Activated CD4-positive, alpha-beta T cell treated with anti-CD3 and anti-CD28 coated beads, Interleukin-2, amount 10 ng/mL, durations not matched to agents 24 days and 14 days (primary cell): ENCODE results near the gene WDR74. TPM values are rescaled to one million over a fixed set of nuclear protein-coding genes. Genes with fewer than 3 reads are reported as not detected.

ENCODE experiments used
- DNase-seq: peaks from one replicate; pipeline ENCODE4 v3.0.0; 2022
- H3K27ac Mint-ChIP-seq: one replicate; pipeline ENCODE4 v1.8.0; 2022; ENCODE audit warnings: mild to moderate bottlenecking, mixed read lengths
- H3K27me3 Mint-ChIP-seq: one replicate; pipeline ENCODE4 v1.8.0; 2022; ENCODE audit warnings: mixed read lengths
- H3K36me3 Mint-ChIP-seq: one replicate; pipeline ENCODE4 v1.8.0; 2022; ENCODE audit warnings: low read depth, mild to moderate bottlenecking, mixed read lengths
- H3K4me1 Mint-ChIP-seq: one replicate; pipeline ENCODE4 v1.8.0; 2021; ENCODE audit warnings: mixed read lengths
- H3K4me3 Mint-ChIP-seq: one replicate; pipeline ENCODE4 v1.8.0; 2022; ENCODE audit warnings: mild to moderate bottlenecking, moderate library complexity, mixed read lengths
- H3K9me3 Mint-ChIP-seq: one replicate; pipeline ENCODE4 v1.8.0; 2021; ENCODE audit warnings: mixed read lengths
- intact Hi-C: fragments of 100-400 bp; cut with micrococcal nuclease; formaldehyde crosslinking; loops from one replicate; pipeline ENCODE4 v1.15.1; 2023
- total RNA-seq: library from RNA; stranded (reverse); gene quantifications from 2 replicates; pipeline ENCODE4 v1.2.3, GENCODE V29; 2022

The WDR74 gene
- total RNA-seq, 1 donor from 2014 or later = 145 TPM

- Mint-ChIP-seq H3K4me3 (no peak overlapping the region), H3K27ac (no peak overlapping the region), H3K36me3 (peaks cover 9% of the 10 kb centered on the region), H3K9me3 (no peaks in the 10 kb centered on the region), H3K4me1 (peaks cover 6% of the 10 kb centered on the region), H3K27me3 (no peaks in the 10 kb centered on the region)
- intact Hi-C loops = no loop called here
- no peak for DNase-seq
Observed at GRCh38 chr11:62810748-62811147, 28.6 kb downstream of the WDR74 start.

- H3K9me3 Mint-ChIP-seq = no peaks in the 10 kb centered on the region
- H3K27ac Mint-ChIP-seq = peak overlapping the region; percentile 76
- no peaks in the 10 kb centered on the region for H3K27me3 Mint-ChIP-seq
- intact Hi-C loops = no loop called here
- DNase-seq = no peak
- H3K36me3 Mint-ChIP-seq = peaks cover 32% of the 10 kb centered on the region
- H3K4me1 Mint-ChIP-seq = peaks cover 28% of the 10 kb centered on the region
- peak overlapping the region; percentile 100 for H3K4me3 Mint-ChIP-seq
Observed at GRCh38 chr11:62806611-62807121, 32.7 kb downstream of the WDR74 start.

GRCh38 chr11:62805961-62806441 lies 33.4 kb downstream of the WDR74 start:
- H3K27me3 Mint-ChIP-seq = no peaks in the 10 kb centered on the region
- peak; percentile 71 for DNase-seq

GRCh38 chr11:62805076-62805892 lies 34.1 kb downstream of the WDR74 start, which contains the start of gene NXF1:
Gene NXF1 (minus strand): TSS chr11:62805440. CDS start chr11:62805356, 84 bp downstream.
- no peaks in the 10 kb centered on the region for H3K27me3 Mint-ChIP-seq
- H3K4me3 Mint-ChIP-seq = peak within 1 kb of the TSS; percentile 100
- peaks cover 30% of the 10 kb centered on the region for H3K4me1 Mint-ChIP-seq
- intact Hi-C loops = loop anchor here (1.0 to 2.0 kb wide), 7 partner anchors 19 to 76 kb away; partner anchors contain the start of genes SLC3A2, TAF6L, TTC9C and WDR74
- H3K27ac Mint-ChIP-seq = peak within 1 kb of the TSS; percentile 95
- peak; percentile 99 for DNase-seq
- peaks cover 43% of the 10 kb centered on the region for H3K36me3 Mint-ChIP-seq
- H3K9me3 Mint-ChIP-seq = no peaks in the 10 kb centered on the region

More at GRCh38 chr11:62805961-62806441, 33.4 kb downstream of the WDR74 start:
- Mint-ChIP-seq H3K27ac (peak overlapping the region; percentile 95), H3K4me1 (peaks cover 30% of the 10 kb centered on the region), H3K36me3 (peaks cover 38% of the 10 kb centered on the region), H3K9me3 (no peaks in the 10 kb centered on the region), H3K4me3 (peak overlapping the region; percentile 100)
- intact Hi-C loops = loop anchor here (1.0 to 2.0 kb wide), 7 partner anchors 20 to 77 kb away; partner anchors contain the start of genes SLC3A2, TAF6L, TTC9C and WDR74

GRCh38 chr11:62804310-62805075 lies 34.9 kb downstream of the WDR74 start:
- Mint-ChIP-seq H3K4me3 (peak overlapping the region; percentile 100), H3K4me1 (peaks cover 30% of the 10 kb centered on the region), H3K36me3 (peaks cover 49% of the 10 kb centered on the region), H3K9me3 (no peaks in the 10 kb centered on the region), H3K27ac (peak overlapping the region; percentile 95), H3K27me3 (no peaks in the 10 kb centered on the region)
- DNase-seq = no peak
- intact Hi-C loops = loop anchor here (1.0 to 2.0 kb wide), 8 partner anchors 12 to 76 kb away; partner anchors contain the start of genes SLC3A2, TAF6L, TMEM223 and TTC9C

GRCh38 chr11:62801071-62801470 lies 38.3 kb downstream of the WDR74 start:
- Mint-ChIP-seq H3K4me1 (peaks cover 26% of the 10 kb centered on the region), H3K4me3 (no peak overlapping the region), H3K27me3 (no peaks in the 10 kb centered on the region), H3K9me3 (no peaks in the 10 kb centered on the region), H3K27ac (no peak overlapping the region), H3K36me3 (peaks cover 70% of the 10 kb centered on the region)
- intact Hi-C loops = no loop called here
- DNase-seq = no peak

- H3K36me3 Mint-ChIP-seq = peaks cover 82% of the 10 kb centered on the region
- H3K27ac Mint-ChIP-seq = no peak overlapping the region
- H3K4me1 Mint-ChIP-seq = peaks cover 21% of the 10 kb centered on the region
- H3K4me3 Mint-ChIP-seq = no peak overlapping the region
- DNase-seq = no peak
- intact Hi-C loops = no loop called here
- H3K9me3 Mint-ChIP-seq = no peaks in the 10 kb centered on the region
- no peaks in the 10 kb centered on the region for H3K27me3 Mint-ChIP-seq
Observed at GRCh38 chr11:62799486-62799885, 39.9 kb downstream of the WDR74 start.

- H3K4me1 Mint-ChIP-seq = peaks cover 9% of the 10 kb centered on the region
- H3K36me3 Mint-ChIP-seq = peaks cover 76% of the 10 kb centered on the region
- DNase-seq = no peak
- no peak overlapping the region for H3K4me3 Mint-ChIP-seq
- no peaks in the 10 kb centered on the region for H3K9me3 Mint-ChIP-seq
- H3K27ac Mint-ChIP-seq = no peak overlapping the region
- H3K27me3 Mint-ChIP-seq = no peaks in the 10 kb centered on the region
- intact Hi-C loops = no loop called here
Observed at GRCh38 chr11:62796281-62796680, 43.1 kb downstream of the WDR74 start.

GRCh38 chr11:62794201-62794775 lies 45.1 kb downstream of the WDR74 start:
- Mint-ChIP-seq H3K27ac (no peak overlapping the region), H3K36me3 (peaks cover 78% of the 10 kb centered on the region)

GRCh38 chr11:62792202-62792575 lies 47.2 kb downstream of the WDR74 start:
- H3K4me1 Mint-ChIP-seq = peaks cover 36% of the 10 kb centered on the region
- peak overlapping the region; percentile 92 for H3K4me3 Mint-ChIP-seq
- intact Hi-C loops = loop anchor here (1.0 kb wide), 3 partner anchors 12 to 64 kb away; partner anchors contain the start of genes STX5, TEX54 and TTC9C
- H3K36me3 Mint-ChIP-seq = peaks cover 78% of the 10 kb centered on the region
- DNase-seq = no peak
- no peaks in the 10 kb centered on the region for H3K9me3 Mint-ChIP-seq
- peak overlapping the region; percentile 88 for H3K27ac Mint-ChIP-seq
- H3K27me3 Mint-ChIP-seq = no peaks in the 10 kb centered on the region

More at GRCh38 chr11:62794201-62794775, 45.1 kb downstream of the WDR74 start:
- DNase-seq = no peak
- no peak overlapping the region for H3K4me3 Mint-ChIP-seq
- intact Hi-C loops = no loop called here
- no peaks in the 10 kb centered on the region for H3K27me3 Mint-ChIP-seq
- peaks cover 27% of the 10 kb centered on the region for H3K4me1 Mint-ChIP-seq
- no peaks in the 10 kb centered on the region for H3K9me3 Mint-ChIP-seq

GRCh38 chr11:62791501-62792201 lies 47.7 kb downstream of the WDR74 start, which contains the start of gene TMEM223:
Gene TMEM223 (minus strand): TSS chr11:62792006. CDS start chr11:62791994, 12 bp downstream.
- H3K4me3 Mint-ChIP-seq = peak within 1 kb of the TSS; percentile 92
- H3K27ac Mint-ChIP-seq = peak within 1 kb of the TSS; percentile 88
- H3K36me3 Mint-ChIP-seq = peaks cover 73% of the 10 kb centered on the region
- peaks cover 36% of the 10 kb centered on the region for H3K4me1 Mint-ChIP-seq
- no peaks in the 10 kb centered on the region for H3K9me3 Mint-ChIP-seq
- no peaks in the 10 kb centered on the region for H3K27me3 Mint-ChIP-seq
- peak; percentile 98 for DNase-seq
- intact Hi-C loops = loop anchor here (1.0 kb wide), 3 partner anchors 13 to 63 kb away; partner anchors contain the start of genes STX5, TEX54 and TTC9C

- Mint-ChIP-seq H3K9me3 (no peaks in the 10 kb centered on the region), H3K27ac (peak overlapping the region; percentile 54), H3K4me1 (peaks cover 43% of the 10 kb centered on the region), H3K27me3 (no peaks in the 10 kb centered on the region), H3K36me3 (peaks cover 56% of the 10 kb centered on the region), H3K4me3 (peak overlapping the region; percentile 92)
- intact Hi-C loops = no loop called here
- DNase-seq = peak; percentile 61
Observed at GRCh38 chr11:62789576-62789975, 49.8 kb downstream of the WDR74 start.
